RPMI7951 (cell line): ENCODE results near the gene SEL1L. TPM values are rescaled to one million over a fixed set of nuclear protein-coding genes. Genes with fewer than 3 reads are reported as not detected.
"Not testable (repeated sequence)": the region's sequence is repeated elsewhere in the genome, so short reads cannot be mapped to it uniquely, and the experiment has no call there.

ENCODE experiments used
- DNase-seq: peaks from one replicate; pipeline ENCODE4 v3.0.0-alpha.2; 2012; ENCODE audit warnings: low read depth
- total RNA-seq: library from RNA; depleted of rRNA; stranded (reverse); fragments of >200 nt; shearing (Covaris generic); gene quantifications from 2 replicates; pipeline ENCODE4 v1.2.3, GENCODE V29; 2014

Gene SEL1L
- total RNA-seq, 1 experiment from 2014 or later: 34.6 TPM

DNA sequence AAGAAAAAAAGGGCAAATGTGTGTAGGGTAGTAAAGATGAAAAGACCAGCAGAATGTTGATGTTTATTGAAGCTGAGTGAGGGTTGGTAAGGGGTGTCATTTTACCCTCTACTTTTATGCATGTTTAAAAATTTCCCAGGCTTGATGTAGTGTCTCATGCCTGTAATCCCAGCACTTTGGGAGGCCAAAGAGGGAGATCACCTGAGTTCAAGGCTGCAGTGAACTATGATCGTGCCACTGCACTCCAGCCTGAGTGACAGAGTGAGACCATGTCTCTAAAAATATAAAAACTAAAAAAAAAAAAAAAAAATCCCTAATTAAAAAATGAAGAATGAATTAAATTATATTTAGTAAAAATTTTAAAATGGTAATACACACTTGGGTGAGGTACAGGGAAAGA is 8.5 kb downstream of the SEL1L start:
- DNase-seq: no peak

DNA sequence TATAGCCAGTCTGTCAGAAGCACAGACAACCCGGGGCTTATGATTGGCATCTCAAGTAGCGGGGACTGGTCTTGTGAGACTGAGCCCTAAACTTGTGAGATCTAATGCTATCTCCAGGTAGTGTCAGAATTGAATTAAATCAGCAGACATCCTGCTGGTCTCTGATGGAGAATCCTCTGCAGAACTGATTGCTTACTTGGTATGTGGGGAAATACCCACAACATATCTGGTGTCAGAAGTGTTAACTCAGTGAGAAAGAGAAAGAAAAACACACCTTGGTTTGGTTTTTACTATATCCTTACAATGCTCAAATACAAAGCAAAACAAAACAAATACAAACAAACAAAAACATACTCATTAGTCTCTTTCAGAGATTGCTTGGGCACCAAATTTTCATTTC is 10.0 kb downstream of the SEL1L start:
- no peak for DNase-seq

DNA sequence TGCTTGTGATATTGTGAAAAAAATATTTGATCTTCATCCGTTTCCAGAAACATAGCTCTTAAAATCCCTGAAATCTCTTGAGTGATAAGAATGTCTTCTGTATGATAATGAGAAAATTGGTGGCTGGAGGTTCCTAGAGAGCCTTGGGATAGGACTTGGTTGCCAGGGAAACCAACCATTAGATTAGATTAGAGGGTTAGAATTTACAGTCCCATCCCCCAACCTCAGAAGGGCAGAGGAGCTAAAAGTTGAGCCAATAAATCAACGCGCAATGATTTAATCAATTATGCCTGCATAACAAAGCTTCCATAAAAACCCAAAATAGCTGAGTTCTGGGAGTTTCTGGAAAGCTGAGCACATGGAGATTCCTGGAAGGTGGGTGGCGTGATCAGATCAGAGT is 10.6 kb downstream of the SEL1L start:
- no peak for DNase-seq

DNA sequence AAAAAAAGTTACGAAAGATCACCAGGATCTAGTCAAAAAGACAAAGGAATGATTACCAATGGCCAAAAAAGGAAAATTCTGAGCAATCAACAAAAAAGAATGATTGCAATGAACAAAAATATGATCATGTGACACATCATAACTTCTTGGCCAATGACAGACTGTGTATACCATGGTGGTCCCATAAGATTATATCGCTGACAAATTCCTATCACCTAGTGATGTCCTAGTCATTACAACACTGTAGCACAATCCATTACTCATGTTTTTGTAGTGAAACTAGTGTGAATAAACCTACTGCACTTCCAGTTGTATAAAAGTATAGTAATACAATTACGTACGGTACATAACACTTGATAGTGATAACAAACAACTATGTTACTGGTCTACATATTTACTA is 12.3 kb downstream of the SEL1L start:
- no peak for DNase-seq

DNA sequence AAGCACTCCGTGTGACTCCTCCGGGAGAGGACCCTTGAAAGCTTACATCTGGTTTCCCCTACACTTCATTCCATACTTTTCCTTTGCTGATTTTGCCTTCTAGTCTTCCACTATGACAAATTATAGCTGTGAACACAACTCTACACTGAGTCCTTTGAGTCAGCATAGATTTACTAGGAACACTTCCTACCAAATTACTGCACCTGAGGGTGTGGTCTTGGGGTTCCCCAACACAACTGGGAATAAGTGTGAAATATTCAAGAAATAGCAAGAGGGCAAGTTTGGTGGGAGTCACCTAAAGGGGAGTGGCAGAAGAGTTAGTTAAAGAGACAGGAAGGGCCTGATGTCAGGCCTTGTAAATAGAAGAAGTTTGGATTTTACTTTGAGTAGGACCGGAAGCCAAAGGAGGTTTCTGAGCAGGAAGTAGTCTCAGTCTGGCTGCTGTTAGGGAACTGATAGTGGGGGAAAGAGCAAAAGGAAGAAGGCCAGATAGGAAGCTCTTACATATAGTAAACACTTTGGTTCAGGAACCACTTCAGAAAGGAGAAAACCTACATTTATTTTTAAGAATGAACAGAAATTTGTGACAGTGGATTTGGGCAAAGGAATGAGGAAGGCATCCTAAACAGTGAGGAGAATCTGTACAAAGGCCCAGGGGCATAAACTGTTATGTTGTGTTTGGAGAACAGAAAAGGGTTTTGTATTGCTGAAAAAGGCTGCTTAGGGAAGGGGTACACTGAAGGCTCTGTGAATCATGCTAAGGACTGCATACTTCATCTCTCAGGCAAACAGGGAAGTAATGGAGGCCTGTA is 14.2 kb downstream of the SEL1L start:
- peak; percentile 6 for DNase-seq

DNA sequence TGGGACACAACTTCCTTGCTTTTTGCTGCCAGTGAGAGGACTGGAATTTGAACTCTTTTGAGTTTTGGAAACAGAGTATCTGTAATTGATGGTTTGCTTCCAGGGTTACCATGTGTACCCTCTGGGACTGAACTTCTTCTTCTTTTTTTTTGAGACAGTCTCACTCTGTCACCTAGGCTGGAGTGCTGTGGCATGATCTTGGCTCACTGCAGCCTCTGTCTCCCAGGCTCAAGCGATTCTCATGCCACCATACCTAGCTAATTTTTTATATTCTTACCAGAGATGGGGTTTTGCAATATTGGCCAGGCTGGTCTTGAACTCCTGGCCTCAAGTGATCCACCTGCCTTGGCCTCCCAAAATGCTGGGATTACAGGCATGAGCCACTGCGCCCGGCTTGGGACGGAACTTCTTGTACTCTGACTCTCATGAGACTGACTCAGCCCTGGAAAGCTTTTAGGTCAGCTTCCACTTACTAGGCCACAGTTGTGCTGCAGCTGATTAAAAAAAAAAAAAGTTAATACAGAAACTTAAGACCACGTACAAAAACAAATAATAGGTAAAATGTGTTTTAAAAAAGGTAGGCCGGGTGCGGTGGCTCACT is 15.8 kb downstream of the SEL1L start:
- DNase-seq: no peak

DNA sequence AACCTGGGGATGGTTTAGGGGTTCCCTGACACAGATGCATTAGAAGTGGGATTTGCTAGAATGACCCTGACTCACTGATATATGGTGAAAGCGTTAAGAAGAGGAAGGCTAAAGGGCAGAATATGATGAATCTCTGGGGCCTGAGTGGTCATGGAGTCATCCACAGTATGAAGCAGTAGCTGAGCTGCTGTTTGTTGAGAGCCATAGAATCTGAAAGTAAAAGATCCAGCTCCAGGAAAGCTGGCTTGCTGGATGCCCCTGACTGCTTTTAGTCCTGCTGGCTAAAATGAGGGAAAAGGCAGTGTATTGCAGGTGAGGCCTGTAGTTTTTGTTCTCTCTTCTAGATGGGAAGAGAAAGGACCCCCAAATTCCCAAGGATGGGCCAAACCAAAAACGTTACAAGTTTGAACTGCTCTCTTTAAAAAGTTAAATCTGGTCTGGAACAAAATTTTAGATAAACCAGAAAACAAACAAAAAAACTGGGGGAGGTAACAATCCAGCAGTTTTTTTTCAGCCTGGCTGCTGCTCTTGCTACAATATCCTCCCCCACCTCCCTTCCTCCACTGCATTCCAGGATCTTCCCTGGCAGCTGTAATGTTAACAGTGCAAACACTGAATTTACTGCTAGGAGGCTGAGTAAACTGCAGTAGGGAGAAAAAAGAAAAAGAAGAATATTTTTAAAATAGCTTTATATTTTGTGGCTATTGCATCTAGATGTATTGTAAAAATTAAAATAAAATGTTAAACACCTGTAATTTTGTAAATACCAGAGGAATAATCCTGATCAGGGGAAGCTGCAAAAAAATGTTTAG is 16.5 kb downstream of the SEL1L start:
- DNase-seq: no peak

DNA sequence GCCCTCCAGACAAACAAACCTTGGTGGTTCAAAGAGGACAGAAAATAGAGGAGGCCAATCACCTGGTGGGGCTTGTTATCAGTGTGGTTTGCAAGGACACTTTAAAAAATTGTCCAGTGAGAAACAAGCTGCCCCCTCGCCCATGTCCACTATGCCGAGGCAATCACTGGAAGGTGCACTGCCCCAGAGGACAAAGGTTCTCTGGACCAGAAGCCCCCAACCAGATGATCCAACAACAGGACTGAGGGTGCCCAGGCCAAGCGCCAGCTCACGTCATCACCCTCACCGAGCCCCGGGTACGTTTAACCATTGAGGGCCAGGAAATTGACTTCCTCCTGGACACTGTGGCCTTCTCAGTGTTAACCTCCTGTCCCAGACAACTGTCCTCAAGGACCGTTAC is 17.7 kb downstream of the SEL1L start:
- DNase-seq: not testable (repeated sequence)

DNA sequence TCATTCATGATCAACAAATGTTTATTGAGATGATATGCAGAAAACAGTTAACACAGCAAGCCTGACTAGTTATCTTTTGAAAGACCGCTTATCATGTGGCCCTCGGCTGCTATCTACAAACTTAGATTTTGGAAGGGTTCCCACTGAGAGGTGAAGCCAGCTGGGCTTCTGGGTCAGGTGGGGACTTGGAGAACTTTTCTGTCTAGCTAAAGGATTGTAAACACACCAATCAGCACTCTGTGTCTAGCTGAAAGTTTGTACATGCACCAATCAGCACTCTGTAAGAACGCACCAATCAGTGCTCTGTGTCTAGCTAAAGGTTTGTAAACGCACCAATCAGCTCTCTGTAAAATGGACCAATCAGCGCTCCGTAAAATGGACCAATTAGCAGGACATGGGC is 20.8 kb downstream of the SEL1L start:
- DNase-seq: not testable (repeated sequence)

DNA sequence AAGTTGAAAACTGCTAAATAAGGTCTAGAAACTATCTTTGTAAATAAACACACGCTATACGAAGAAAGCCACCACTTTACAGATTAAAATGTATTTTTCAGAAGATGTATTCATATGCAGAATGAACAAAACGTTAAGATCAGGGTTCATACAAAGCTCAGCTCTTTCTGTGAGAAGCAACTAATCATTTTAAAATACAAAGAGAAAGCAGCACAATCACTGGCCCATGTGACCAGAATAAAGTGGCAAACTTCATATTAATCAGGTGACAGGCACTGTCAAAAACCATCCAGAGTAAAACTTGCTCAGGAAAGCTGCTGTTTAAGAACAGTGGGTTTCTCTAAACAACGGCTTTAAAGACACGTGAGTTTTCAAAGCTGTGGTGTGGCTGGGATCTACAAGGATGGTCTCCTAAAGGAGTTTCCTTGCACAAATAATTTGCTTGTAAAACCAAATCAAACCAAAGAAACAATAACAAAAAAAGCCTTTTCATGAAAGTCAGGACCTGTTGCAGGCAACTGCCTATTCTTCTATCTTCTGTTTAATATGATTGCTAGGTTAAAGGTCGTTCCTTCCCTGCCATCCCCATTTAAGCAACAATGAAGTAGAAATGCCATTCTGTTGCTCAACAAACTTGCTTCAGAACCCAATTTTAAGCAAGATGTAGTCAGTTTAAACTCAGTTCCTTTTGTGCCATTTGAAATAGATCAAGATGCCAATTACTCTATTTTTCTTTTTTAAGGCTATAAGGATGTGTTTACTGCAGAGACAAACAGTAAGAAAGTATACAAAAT is 22.3 kb downstream of the SEL1L start:
- DNase-seq: no peak

DNA sequence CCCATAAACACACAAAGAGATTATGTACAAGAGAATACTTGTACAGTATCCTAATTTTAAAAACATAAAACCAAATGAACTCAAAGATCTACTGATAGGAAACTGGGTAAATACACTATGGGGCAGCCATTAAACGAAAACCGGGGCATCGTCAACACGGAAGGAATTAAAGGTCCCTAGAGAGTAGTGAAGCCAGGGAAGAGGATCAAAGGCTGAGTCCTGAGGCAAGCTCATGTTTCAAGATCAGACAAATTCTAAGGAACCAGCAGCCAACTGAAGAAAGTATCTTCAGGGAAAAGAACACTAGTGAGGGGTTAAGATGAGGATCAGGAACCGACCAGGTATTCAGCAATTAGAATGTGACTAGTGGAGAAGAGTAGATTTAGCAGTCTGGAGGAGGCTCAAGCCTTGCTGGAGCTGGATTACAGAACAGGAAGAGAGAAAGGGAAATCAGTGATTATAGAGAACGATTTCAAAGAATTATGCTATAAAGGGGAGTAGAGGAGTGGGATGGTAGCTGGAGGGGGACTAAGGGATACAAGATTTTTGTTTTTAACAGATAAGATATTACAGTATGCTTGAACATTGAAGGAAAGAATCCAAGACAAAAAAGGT is 23.7 kb downstream of the SEL1L start:
- no peak for DNase-seq

DNA sequence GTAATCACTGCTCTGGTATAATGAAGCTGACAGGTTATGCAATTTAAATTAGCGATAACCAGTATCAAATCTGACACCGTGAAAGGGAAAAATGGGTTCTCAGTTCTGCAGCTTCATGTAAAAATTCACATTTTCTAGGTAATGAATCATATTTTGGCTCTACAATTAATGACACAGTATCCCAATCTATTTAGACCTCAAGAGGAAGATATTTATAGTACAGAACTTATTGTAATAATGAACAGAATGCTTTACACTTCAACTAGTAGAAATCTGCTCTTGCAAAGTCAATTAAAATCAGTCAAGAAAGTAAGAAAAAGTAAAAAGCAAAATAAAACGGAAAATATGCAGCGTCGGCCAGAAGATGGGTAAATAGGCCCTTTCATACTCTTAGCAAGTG is 24.3 kb downstream of the SEL1L start:
- DNase-seq: no peak

DNA sequence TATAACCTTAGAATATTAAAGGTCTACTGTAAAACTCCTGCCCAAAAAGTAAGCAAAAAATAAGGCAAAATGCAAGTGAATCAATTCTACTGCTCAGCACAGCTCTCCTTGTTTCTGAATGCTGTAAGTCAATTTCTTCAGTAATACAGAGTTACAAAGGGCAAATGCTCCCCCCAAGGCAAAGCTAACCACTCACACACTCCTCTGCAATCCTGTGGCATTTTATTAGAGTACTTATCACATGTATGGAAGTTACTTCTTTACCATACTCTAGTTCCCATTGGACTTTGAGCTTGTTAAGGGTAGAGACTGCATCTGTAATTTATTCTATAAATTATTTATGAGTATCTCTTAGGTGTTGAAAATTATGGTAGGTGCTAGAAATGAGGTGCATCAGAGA is 27.2 kb downstream of the SEL1L start:
- DNase-seq: no peak

DNA sequence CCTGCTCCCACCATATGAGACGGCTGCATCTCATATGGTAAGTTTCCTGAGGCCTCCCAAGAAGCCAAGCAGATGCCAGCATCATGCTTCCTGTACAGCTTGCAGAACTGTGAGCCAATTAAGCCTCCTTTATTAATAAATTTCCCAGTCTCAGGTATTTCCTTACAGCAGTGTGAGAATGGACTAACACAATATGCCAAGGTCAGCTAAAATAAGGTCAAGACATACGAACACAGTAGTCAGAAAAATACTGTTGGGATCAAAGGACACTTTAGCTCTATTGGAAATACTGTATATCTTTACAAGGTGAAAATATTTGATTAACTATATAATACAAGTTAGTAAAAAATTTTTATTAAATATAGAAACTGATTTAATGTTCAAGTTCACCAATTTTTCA is 28.8 kb downstream of the SEL1L start:
- DNase-seq: no peak

DNA sequence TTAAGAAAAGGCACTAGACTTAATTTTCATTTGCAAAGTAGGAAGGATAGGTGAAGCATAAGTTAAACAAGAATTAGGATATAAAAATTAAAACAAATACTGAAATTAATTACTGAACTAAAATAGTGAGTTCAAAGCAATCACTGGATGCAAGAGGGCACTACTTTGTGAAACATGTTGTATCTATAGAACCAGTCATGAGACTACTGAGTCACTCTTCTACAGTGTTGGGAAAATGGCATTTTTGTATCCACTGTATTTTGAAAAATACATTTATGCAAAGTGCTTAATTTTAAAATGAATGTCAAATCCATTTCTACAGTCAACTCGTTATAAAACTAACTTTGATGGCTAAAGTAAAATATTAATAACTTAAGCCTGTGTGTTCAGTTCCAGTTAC is 47.9 kb downstream of the SEL1L start:
- no peak for DNase-seq

DNA sequence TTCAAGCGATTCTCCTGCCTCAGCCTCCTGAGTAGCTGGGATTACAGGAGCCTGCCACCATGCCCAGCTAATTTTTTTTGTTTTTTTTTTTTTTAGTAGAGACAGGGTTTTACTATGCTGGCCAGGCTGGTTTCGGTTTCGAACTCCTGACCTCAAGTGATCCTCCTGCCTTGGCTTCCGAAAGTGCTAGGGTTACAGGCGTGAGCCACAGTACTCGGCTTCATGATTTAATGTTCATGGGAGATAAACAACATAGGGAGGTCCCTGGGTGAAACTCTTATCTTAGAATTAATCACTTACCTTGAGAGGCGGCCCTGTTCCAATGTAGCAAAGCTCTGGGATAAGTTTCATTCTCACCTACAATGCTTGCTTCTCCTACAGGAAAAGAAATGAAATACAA is 48.3 kb downstream of the SEL1L start:
- no peak for DNase-seq

DNA sequence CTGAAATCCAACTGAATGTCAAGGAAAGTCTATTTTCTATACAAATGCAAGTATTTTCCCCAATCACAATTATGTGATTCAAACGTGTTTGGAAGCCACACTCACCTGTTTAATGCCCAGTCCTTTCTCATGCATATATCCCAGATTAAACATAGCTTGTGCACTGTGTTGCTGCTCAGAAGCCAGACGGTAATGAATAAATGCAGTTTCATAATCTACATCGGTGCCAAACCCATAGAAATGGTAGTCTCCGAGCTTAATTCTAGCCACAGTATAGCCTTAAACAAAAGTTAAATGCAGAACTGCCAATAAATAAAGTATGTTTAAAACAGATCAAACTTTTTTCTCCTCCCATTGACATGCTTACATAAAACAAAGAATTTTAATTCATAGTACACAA is 49.5 kb downstream of the SEL1L start:
- no peak for DNase-seq

DNA sequence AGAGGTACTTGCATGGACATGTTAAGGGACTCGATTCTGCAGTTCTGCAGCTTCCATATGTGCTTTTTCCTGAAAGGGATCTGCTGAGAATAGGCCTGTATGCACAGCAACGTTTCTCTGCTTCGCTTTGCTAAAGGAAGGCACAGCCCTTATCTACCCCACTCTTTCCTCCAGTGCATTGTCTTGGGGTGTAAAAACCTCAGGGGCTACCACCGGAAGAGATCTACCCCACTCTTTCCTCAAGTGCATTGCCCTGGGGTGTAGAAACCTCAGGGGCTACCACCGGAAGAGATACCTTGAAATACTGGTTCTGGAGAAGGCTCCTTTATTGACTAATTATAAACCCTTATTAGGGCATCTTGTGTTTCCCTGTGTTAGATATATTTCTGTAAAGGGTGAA is 52.9 kb downstream of the SEL1L start:
- no peak for DNase-seq

DNA sequence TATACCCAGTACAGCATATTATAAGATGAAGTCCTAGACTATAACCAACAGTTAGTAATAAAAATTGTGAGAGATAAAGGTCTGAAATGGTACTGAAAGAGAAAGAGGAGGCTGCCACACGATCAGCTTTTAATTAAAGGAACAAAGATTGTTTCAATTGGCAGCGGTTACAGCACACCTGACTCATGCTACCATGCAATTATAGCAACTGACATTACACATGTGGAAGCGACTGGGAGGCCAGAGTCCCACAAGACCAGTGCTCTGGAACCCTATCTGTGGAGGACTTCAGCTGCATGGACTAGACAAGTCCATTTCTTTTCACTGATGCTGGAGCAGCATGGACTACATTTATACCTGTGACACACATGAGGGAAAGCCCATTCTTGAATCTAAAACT is 55.2 kb downstream of the SEL1L start:
- no peak for DNase-seq

DNA sequence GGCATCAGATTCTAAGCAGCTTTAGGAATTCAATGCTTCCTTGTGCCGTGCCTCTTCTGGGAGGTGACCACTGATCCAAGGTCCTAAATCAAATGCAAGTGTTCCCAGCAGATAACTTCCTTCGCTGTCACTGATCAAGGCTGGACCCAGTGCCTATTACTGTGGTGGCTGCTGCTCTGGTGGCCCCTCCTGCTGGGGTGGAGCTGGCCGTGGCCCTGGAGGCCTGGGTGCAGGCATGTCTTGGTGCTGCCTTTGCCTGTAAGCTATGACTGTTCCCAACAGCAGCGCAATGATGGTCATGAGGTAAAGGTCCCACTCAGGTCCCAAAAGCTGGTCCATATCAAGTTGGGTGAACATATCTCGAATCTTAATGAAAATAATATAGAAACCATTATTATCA is 56.8 kb downstream of the SEL1L start:
- no peak for DNase-seq

DNA sequence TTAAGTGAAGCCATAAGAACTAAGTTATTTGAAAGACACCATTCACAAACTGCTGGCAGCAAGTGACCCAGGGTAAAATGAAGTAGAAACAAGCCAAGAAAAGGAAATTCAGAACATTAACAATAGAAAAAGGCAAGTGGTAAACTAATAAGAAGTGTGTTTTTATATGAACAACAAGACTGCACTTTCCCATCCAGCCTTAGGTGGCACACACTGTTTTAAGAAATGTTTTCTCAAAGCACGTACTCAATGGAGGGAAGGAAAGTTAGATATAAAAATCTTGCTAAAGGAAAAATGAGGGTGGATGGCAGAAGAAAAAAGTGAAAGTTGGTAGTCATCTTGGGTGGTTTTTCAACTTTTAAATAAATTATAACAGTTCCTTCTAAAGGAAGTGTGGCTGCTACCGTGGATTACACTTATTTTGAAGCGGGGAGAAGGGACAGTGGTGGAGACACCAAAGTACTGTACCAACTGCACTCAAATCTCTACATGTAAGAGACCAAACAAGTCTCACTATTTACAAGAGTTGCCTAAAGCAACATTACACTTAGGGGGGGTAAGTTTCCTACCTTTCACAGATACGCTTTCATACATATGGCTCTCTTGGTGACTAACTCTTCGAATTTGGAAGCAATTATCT is 58.8 kb downstream of the SEL1L start:
- DNase-seq: no peak
